HG03571 (cell line): Measurements from ENCODE around the gene KCNE4.

Source experiments
- ATAC-seq: cut with Tn5 transposase; IDR thresholded peaks from one replicate; pipeline ENCODE4 v1.9.1; 2021; ENCODE audit not compliant: unreplicated experiment

The KCNE4 gene

GRCh38 chr2:223051693-223052289, at the start of gene KCNE4:
TSS of gene KCNE4 (plus strand) at chr2:223052190. CDS start at chr2:223052831, 641 bp downstream.
- ATAC-seq = no peak

GRCh38 chr2:223003191-223003590, 48.8 kb upstream of the KCNE4 start:
- no peak for ATAC-seq

GRCh38 chr2:223005496-223005895, 46.5 kb upstream of the KCNE4 start:
- ATAC-seq = no peak

GRCh38 chr2:223007531-223007930, 44.5 kb upstream of the KCNE4 start:
- ATAC-seq = no peak

GRCh38 chr2:223008162-223008561, 43.8 kb upstream of the KCNE4 start:
- no peak for ATAC-seq

GRCh38 chr2:223008956-223009355, 43.0 kb upstream of the KCNE4 start:
- ATAC-seq = no peak

GRCh38 chr2:223010641-223011040, 41.3 kb upstream of the KCNE4 start:
- ATAC-seq = no peak

GRCh38 chr2:223012291-223012690, 39.7 kb upstream of the KCNE4 start:
- ATAC-seq = no peak

- ATAC-seq = no peak
Measured at GRCh38 chr2:223019390-223019930, 32.5 kb upstream of the KCNE4 start.

- no peak for ATAC-seq
Measured at GRCh38 chr2:223019987-223020717, 31.8 kb upstream of the KCNE4 start.

- ATAC-seq = no peak
Measured at GRCh38 chr2:223020971-223021675, 30.9 kb upstream of the KCNE4 start.

GRCh38 chr2:223026357-223027110, 25.5 kb upstream of the KCNE4 start:
- no peak for ATAC-seq

GRCh38 chr2:223027442-223027841, 24.5 kb upstream of the KCNE4 start:
- ATAC-seq = no peak

- ATAC-seq = no peak
Measured at GRCh38 chr2:223029287-223029686, 22.7 kb upstream of the KCNE4 start.

GRCh38 chr2:223032187-223033142, 19.5 kb upstream of the KCNE4 start:
- no peak for ATAC-seq

- no peak for ATAC-seq
Measured at GRCh38 chr2:223034221-223034975, 17.6 kb upstream of the KCNE4 start.

GRCh38 chr2:223036790-223037444, 15.1 kb upstream of the KCNE4 start:
- ATAC-seq = no peak

- ATAC-seq = no peak
Measured at GRCh38 chr2:223037445-223037800, 14.6 kb upstream of the KCNE4 start.

- ATAC-seq = no peak
Measured at GRCh38 chr2:223039618-223040017, 12.4 kb upstream of the KCNE4 start.
